C1 segment of cervical spinal cord (tissue), 14 donors: ENCODE results near the gene GTSE1.

Experiments used
- DNase-seq, 14 donors: peaks; one replicate each; lab custom pipeline; 2025; lab: John Stamatoyannopoulos, UW

The GTSE1 gene

GRCh38 chr22:46273432-46274148 is 23.1 kb upstream of the GTSE1 start:
- no peak for DNase-seq

- DNase-seq = no peak
Observed at GRCh38 chr22:46274381-46274780, 22.3 kb upstream of the GTSE1 start.

DNA sequence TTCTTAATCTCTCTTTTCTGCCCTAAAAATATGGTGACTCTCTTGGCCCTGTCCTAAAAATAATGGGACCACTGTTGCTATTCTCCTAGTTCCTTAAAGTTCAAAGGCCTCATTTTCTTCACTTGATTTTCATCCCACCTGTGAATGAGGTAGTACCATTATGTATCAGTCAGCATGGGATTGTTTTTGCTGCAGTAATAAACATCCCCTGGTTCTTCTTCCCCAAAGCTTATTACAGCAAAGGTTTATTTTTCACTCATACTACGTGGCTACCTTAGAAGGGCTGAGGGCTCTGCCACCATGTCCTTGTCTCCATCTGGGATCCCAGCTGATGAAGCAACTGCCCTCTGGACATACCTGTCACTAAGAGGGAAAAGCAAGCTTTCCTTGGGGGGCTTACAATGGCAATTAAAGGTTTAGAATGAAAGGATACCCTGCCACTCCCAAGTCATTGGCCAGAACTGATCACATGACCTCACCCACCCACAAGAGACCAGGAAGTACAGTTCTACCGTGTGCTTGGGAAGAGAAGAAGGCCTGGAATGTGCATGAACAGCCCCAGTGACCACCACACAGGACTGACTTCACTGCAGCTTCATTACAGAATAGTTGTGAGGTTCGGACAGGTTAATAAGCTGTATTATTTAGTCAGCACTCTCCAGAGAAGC is 21.1 kb upstream of the GTSE1 start:
- no peak for DNase-seq

DNA sequence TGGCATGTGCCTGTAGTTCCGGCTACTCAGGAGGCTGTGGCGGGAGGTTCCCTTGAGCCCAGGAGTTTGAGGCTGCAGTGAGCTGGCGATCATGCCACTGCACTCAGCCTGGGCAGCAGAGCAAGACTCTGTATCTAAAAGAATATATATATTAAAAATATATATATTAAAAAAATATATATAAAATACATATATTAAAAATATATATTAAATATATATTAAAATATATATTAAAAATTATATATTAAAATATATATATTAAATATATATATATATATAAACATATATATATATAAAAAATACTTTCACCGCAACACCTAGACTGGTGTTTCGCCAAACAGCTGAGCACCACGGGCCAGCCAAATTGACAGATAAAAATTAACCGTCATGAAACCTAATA is 20.1 kb upstream of the GTSE1 start:
- no peak for DNase-seq

DNA sequence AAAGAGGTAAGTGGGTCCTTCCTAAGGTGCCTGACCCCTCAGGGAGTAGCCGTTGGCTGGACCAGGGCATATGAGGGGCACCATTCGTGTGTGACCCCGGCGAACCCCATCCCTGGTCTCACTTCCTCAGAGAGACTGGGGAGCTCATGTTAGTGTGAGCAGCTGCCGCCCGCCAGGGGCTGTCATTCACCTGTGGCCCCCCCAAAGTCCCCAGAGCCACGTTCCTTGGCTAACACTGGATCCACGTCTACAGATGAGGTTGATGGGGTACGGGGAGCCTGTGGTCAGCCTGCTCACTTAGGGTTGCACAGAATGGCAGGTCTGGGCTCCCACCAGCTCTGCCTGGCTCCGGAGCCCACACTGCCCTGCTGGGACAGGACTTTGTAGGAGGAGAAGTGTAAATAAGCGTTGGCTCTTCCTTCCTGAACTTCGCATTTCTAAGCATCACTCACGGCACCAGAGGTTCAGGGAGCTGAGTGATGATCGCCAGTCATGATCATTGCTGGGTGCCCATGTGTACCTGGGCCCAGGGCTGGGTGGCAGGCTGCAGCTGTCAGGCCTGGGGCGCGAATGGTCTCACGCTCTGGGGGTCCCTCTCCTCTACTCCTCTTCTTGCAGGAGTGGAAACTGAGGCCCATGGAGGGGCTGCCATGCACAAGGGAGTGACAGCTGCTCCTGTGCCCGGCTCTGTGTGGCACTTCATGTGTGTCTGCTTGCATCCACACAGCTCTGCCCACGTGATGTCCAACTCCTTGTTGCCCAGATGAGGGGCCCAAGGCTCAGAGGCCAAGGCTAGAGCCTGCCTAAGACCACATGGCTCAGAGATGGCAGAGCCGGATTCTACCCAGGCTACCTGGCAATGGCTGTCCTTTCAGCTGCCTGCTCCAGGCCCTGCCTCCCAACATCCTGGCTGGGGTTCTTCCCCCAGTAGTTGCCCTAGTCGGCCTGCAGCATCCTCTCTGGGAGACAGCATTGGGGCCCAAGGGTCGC is 17.7 kb upstream of the GTSE1 start:
- DNase-seq = no peak

GRCh38 chr22:46280063-46280817 is 16.4 kb upstream of the GTSE1 start:
- DNase-seq = no peak

DNA sequence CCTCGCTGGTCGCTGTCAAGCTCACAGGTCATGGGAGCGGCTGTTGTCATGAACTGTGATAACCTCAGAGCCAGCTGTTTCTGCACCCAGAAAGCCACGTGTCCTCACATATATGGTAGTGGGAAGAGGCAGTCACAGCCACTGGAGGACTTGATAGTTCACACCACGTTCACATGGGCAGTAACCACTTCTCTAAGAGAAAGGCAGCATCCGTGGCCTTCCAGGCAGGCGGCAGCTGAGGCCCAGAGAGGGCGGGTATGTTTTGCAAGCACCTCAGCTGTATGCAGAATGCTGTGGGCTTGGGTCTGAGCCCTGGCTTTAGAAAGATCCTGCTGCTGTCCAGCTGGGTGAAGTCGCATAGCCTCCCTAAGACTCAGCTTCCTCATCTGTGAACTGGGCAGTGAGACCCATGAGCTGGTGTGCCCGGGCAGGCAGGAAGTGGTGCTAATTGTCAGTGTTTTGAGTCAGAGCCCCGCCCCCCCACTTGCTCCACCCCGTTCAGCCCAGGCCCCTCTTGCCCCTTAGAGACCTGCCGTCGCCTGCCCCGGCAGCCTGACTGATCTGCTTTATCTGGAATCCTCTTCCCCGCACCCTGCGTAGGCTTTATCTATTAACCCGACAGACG is 15.6 kb upstream of the GTSE1 start:
- DNase-seq = peak in 8 of 14 donors; percentile 24 to 68 (median 44)

DNA sequence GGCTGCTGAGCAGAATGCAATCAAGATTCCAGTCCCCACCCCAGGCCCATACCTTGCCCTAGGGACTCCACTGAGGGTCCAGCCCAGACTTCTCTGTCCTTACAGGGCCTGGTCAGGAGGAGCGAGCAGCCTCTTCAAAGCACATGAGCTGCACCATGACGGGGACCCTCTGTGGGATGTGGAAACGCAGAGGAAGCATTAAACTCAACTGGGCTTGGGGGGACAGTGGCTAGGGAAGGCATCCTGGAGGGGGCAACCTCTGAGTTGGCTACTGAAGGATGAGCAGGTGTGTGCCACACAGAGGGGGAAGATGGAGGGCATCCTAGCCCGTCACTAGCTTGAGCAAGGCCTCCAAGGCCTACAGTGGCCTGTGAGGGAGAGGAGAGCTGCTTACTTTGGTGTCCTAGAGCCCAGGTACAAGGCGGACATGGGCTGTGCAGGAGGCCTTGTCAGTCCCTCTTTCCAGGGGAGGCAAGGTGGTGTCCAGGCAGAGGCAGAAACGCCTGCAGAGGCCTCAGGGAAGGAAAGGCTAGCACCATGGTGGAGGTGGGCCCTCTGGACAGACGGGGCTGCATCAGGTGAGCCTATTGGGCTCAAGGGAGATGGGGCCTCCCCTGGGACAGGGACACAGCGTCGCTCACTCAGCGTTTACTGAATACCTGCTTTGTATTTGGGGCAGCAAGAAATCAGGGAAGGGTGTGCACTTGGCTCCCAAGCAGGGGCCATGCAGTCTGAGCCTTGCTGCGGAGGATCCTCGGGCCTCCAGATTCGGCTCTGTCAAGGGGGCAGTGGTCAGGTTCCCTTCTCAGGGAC is 14.6 kb upstream of the GTSE1 start:
- no peak for DNase-seq

DNA sequence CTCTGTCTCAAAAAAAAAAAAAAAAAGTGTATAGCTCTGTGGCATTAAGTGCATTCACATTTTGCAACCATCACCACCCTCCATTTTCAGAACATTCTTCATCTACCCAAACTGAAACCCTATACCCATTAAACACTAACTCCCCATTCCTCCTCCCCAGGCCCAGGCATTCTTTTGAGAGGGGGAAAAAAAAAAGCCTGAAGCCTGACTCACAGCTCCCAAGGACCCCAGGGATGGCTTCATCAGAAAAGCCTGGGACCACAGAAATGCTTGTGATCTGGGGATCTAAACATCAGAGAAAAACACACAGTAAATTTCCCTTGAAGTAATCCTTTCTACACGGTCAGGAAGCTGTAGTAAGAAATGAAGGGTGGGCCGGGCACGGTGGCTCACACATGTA is 10.7 kb upstream of the GTSE1 start:
- DNase-seq = no peak

- no peak for DNase-seq
Observed at GRCh38 chr22:46286941-46287872, 9.5 kb upstream of the GTSE1 start.

- DNase-seq = no peak
Observed at GRCh38 chr22:46287873-46288751, 8.6 kb upstream of the GTSE1 start.

GRCh38 chr22:46288846-46289243 is 7.8 kb upstream of the GTSE1 start:
- DNase-seq = no peak

DNA sequence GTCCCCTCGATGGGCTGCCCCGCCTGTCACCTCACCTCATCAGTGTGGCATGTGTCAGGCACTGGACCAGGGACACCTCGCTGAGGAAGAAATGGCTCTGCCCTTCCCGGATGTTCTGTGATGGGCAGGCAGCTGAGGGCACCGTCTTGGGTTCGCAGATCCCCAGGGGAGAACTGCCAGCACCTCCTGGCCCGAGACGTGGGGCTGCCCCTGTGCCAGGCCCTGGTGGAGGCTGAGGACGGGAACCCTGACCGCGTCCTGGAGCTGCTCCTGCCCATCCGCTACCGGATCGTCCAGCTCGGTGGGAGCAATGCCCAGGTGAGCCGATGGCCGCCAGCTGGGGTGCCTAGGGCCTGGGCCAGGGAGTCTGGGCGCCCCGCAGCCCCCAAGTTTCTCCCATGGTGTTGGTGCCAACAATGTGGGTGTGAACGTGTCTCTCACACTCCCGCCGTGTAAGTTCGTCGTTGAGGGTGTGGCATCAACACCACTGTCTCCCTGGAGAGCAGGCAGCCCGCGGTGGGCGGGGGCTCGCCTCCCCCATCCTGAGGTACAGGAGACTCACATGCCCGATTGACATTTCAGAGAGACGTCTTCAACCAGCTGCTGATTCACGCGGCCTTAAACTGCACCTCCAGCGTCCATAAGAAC is 7.3 kb upstream of the GTSE1 start:
- DNase-seq = no peak

GRCh38 chr22:46290121-46290842 is 6.4 kb upstream of the GTSE1 start:
- no peak for DNase-seq

GRCh38 chr22:46290843-46291785 is 5.6 kb upstream of the GTSE1 start:
- DNase-seq = no peak

- DNase-seq = no peak
Observed at GRCh38 chr22:46292173-46292572, 4.5 kb upstream of the GTSE1 start.
